ENCODE data around the gene GDF10. TPM values are rescaled to one million over a fixed set of nuclear protein-coding genes. Genes with fewer than 3 reads are reported as not detected.

GDF10 gene
- total RNA-seq, 1 donor from 2014 or later, result 46.8 TPM

GRCh38 chr10:47334466-47335295 is 34.7 kb downstream of the GDF10 start:
- H3K27me3 Mint-ChIP-seq, result peaks cover 12% of the 10 kb centered on the region
- H3K4me1 Mint-ChIP-seq (ENCODE audit: unreplicated experiment), result peaks cover 4% of the 10 kb centered on the region
- no peak for DNase-seq (ENCODE audit: extremely low spot score, unreplicated experiment)
- H3K36me3 Mint-ChIP-seq, result no peaks in the 10 kb centered on the region
- no peak for TF ChIP-seq CTCF (conservative IDR thresholded peaks at IDR 0.05)
- H3K9me3 Mint-ChIP-seq, result no peaks in the 10 kb centered on the region
- H3K4me3 Mint-ChIP-seq, result no peak overlapping the region
- H3K27ac Mint-ChIP-seq, result no peak overlapping the region

- no peaks in the 10 kb centered on the region for H3K36me3 Mint-ChIP-seq
- no peak for TF ChIP-seq CTCF (conservative IDR thresholded peaks at IDR 0.05)
- no peak for DNase-seq (ENCODE audit: extremely low spot score, unreplicated experiment)
- peaks cover 4% of the 10 kb centered on the region for H3K4me1 Mint-ChIP-seq (ENCODE audit: unreplicated experiment)
- no peak overlapping the region for H3K27ac Mint-ChIP-seq
- H3K9me3 Mint-ChIP-seq, result no peaks in the 10 kb centered on the region
- H3K4me3 Mint-ChIP-seq, result no peak overlapping the region
- H3K27me3 Mint-ChIP-seq, result peaks cover 16% of the 10 kb centered on the region
Measured at GRCh38 chr10:47335906-47336305, 35.9 kb downstream of the GDF10 start.

- H3K27ac Mint-ChIP-seq, result no peak overlapping the region
- H3K4me3 Mint-ChIP-seq, result no peak overlapping the region
Measured at GRCh38 chr10:47336387-47337134, 36.6 kb downstream of the GDF10 start.

GRCh38 chr10:47337310-47337709 is 37.3 kb downstream of the GDF10 start:
- no peak for TF ChIP-seq CTCF (conservative IDR thresholded peaks at IDR 0.05)
- H3K4me3 Mint-ChIP-seq, result no peak overlapping the region
- no peaks in the 10 kb centered on the region for H3K9me3 Mint-ChIP-seq
- no peak overlapping the region for H3K27ac Mint-ChIP-seq
- H3K4me1 Mint-ChIP-seq (ENCODE audit: unreplicated experiment), result no peaks in the 10 kb centered on the region
- peaks cover 16% of the 10 kb centered on the region for H3K27me3 Mint-ChIP-seq
- H3K36me3 Mint-ChIP-seq, result no peaks in the 10 kb centered on the region
- DNase-seq (ENCODE audit: extremely low spot score, unreplicated experiment), result no peak

More at GRCh38 chr10:47336387-47337134, 36.6 kb downstream of the GDF10 start:
- TF ChIP-seq CTCF (conservative IDR thresholded peaks at IDR 0.05), result no peak
- peaks cover 4% of the 10 kb centered on the region for H3K4me1 Mint-ChIP-seq (ENCODE audit: unreplicated experiment)
- DNase-seq (ENCODE audit: extremely low spot score, unreplicated experiment), result no peak
- no peaks in the 10 kb centered on the region for H3K36me3 Mint-ChIP-seq
- H3K9me3 Mint-ChIP-seq, result no peaks in the 10 kb centered on the region
- peaks cover 16% of the 10 kb centered on the region for H3K27me3 Mint-ChIP-seq

GRCh38 chr10:47339186-47339735 is 39.3 kb downstream of the GDF10 start:
- Mint-ChIP-seq H3K27ac (no peak overlapping the region), H3K36me3 (no peaks in the 10 kb centered on the region), H3K4me3 (no peak overlapping the region), H3K4me1 (ENCODE audit: unreplicated experiment) (no peaks in the 10 kb centered on the region), H3K27me3 (peaks cover 16% of the 10 kb centered on the region), H3K9me3 (no peaks in the 10 kb centered on the region)
- no peak for TF ChIP-seq CTCF (conservative IDR thresholded peaks at IDR 0.05)
- DNase-seq (ENCODE audit: extremely low spot score, unreplicated experiment), result no peak

Data from type B pancreatic cell (in vitro differentiated cells).